DMS153 (cell line): Measurements from ENCODE around the gene DDX18.
"Not testable (repeated sequence)": the region's sequence is repeated elsewhere in the genome, so short reads cannot be mapped to it uniquely, and the experiment has no call there.

Experiments
- DNase-seq: peaks from one replicate; lab custom pipeline; 2025; lab: John Stamatoyannopoulos, UW

DDX18 gene

GRCh38 chr2:117814417-117815264, at the start of gene DDX18:
TSS of gene DDX18 (plus strand) at chr2:117814691. CDS start at chr2:117814778, 87 bp downstream.
- DNase-seq = peak; percentile 96

- peak; percentile 29 for DNase-seq
These were observed 43.8 kb upstream of the DDX18 start for GRCh38 chr2:117770730-117771129.

- DNase-seq = peak; percentile 34
These were observed 42.4 kb upstream of the DDX18 start for GRCh38 chr2:117771969-117772630.

GRCh38 chr2:117774716-117775115, 39.8 kb upstream of the DDX18 start:
- no peak for DNase-seq

GRCh38 chr2:117775703-117776219, 38.7 kb upstream of the DDX18 start:
- no peak for DNase-seq

- DNase-seq = no peak
These were observed 37.6 kb upstream of the DDX18 start for GRCh38 chr2:117776888-117777287.

- DNase-seq = peak; percentile 61
These were observed 28.8 kb upstream of the DDX18 start for GRCh38 chr2:117785740-117786139.

GRCh38 chr2:117786520-117786919, 28.0 kb upstream of the DDX18 start:
- DNase-seq = no peak

GRCh38 chr2:117789505-117789904, 25.0 kb upstream of the DDX18 start:
- DNase-seq = no peak

GRCh38 chr2:117794668-117795067, 19.8 kb upstream of the DDX18 start:
- DNase-seq = no peak

- DNase-seq = no peak
These were observed 12.7 kb upstream of the DDX18 start for GRCh38 chr2:117801826-117802225.

- not testable (repeated sequence) for DNase-seq
These were observed 10.7 kb upstream of the DDX18 start for GRCh38 chr2:117803644-117804325.

- DNase-seq = no peak
These were observed 2.0 kb upstream of the DDX18 start for GRCh38 chr2:117812443-117812842.

- DNase-seq = no peak
These were observed 1.5 kb downstream of the DDX18 start for GRCh38 chr2:117815946-117816345.

- DNase-seq = no peak
These were observed 4.4 kb downstream of the DDX18 start for GRCh38 chr2:117818921-117819320.

- DNase-seq = no peak
These were observed 6.0 kb downstream of the DDX18 start for GRCh38 chr2:117820444-117820843.

- DNase-seq = no peak
These were observed 10.9 kb downstream of the DDX18 start for GRCh38 chr2:117825437-117825836.

- not testable (repeated sequence) for DNase-seq
These were observed 13.0 kb downstream of the DDX18 start for GRCh38 chr2:117827464-117827863.

GRCh38 chr2:117828870-117829269, 14.4 kb downstream of the DDX18 start:
- no peak for DNase-seq

- no peak for DNase-seq
These were observed 17.8 kb downstream of the DDX18 start for GRCh38 chr2:117832332-117832731.

GRCh38 chr2:117832905-117833613, 18.6 kb downstream of the DDX18 start:
- DNase-seq = no peak

GRCh38 chr2:117833911-117834310, 19.4 kb downstream of the DDX18 start:
- no peak for DNase-seq
